Measurements from ENCODE around the gene THUMPD2.
"Not testable (repeated sequence)": the region's sequence is repeated elsewhere in the genome, so short reads cannot be mapped to it uniquely, and the experiment has no call there.

THUMPD2 gene

GRCh38 chr2:39762448-39762847 lies 16.6 kb downstream of the THUMPD2 start:
- no peak for FAIRE-seq

GRCh38 chr2:39757156-39757555 lies 21.9 kb downstream of the THUMPD2 start:
- FAIRE-seq (peak; percentile 4), DNase-seq (ENCODE audit: insufficient read length, low spot score) (no peak)

More at GRCh38 chr2:39762448-39762847, 16.6 kb downstream of the THUMPD2 start:
- no peak for DNase-seq (ENCODE audit: insufficient read length, low spot score)

- DNase-seq (ENCODE audit: insufficient read length, low spot score) (no peak), FAIRE-seq (no peak)
These were observed 23.6 kb downstream of the THUMPD2 start for GRCh38 chr2:39755466-39755865.

- FAIRE-seq, result no peak
- no peak for DNase-seq (ENCODE audit: insufficient read length, low spot score)
These were observed 35.7 kb downstream of the THUMPD2 start for GRCh38 chr2:39743269-39743776.

- DNase-seq (ENCODE audit: insufficient read length, low spot score) (no peak), FAIRE-seq (no peak)
These were observed 37.2 kb downstream of the THUMPD2 start for GRCh38 chr2:39741871-39742270.

GRCh38 chr2:39739386-39739785 lies 39.7 kb downstream of the THUMPD2 start:
- FAIRE-seq (peak; percentile 44), DNase-seq (ENCODE audit: insufficient read length, low spot score) (no peak)

GRCh38 chr2:39738936-39739335 lies 40.1 kb downstream of the THUMPD2 start:
- FAIRE-seq, result no peak
- DNase-seq (ENCODE audit: insufficient read length, low spot score), result no peak

- DNase-seq (ENCODE audit: insufficient read length, low spot score), result peak; percentile 71
- peak; percentile 92 for FAIRE-seq
These were observed 41.4 kb downstream of the THUMPD2 start for GRCh38 chr2:39737661-39738060.

GRCh38 chr2:39736640-39737039 lies 42.4 kb downstream of the THUMPD2 start:
- DNase-seq (ENCODE audit: insufficient read length, low spot score) (no peak), FAIRE-seq (no peak)

- FAIRE-seq (no peak), DNase-seq (ENCODE audit: insufficient read length, low spot score) (no peak)
These were observed 43.4 kb downstream of the THUMPD2 start for GRCh38 chr2:39735648-39736047.

GRCh38 chr2:39734445-39734844 lies 44.6 kb downstream of the THUMPD2 start:
- DNase-seq (ENCODE audit: insufficient read length, low spot score) (no peak), FAIRE-seq (no peak)

- FAIRE-seq (no peak), DNase-seq (ENCODE audit: insufficient read length, low spot score) (no peak)
These were observed 45.9 kb downstream of the THUMPD2 start for GRCh38 chr2:39733070-39733674.

- no peak for DNase-seq (ENCODE audit: insufficient read length, low spot score)
These were observed 46.6 kb downstream of the THUMPD2 start for GRCh38 chr2:39732482-39732881.

GRCh38 chr2:39731546-39731945 lies 47.5 kb downstream of the THUMPD2 start:
- no peak for DNase-seq (ENCODE audit: insufficient read length, low spot score)
- FAIRE-seq, result no peak

More at GRCh38 chr2:39732482-39732881, 46.6 kb downstream of the THUMPD2 start:
- FAIRE-seq, result no peak

GRCh38 chr2:39730685-39731302 lies 48.3 kb downstream of the THUMPD2 start:
- peak; percentile 32 for DNase-seq (ENCODE audit: insufficient read length, low spot score)
- no peak for FAIRE-seq

- DNase-seq (ENCODE audit: insufficient read length, low spot score), result no peak
- no peak for FAIRE-seq
These were observed 48.8 kb downstream of the THUMPD2 start for GRCh38 chr2:39730276-39730675.

GRCh38 chr2:39728941-39729351 lies 50.1 kb downstream of the THUMPD2 start:
- DNase-seq (ENCODE audit: insufficient read length, low spot score) (peak; percentile 42), FAIRE-seq (no peak)

- not testable (repeated sequence) for FAIRE-seq
These were observed 51.0 kb downstream of the THUMPD2 start for GRCh38 chr2:39728085-39728484.

GRCh38 chr2:39725401-39725800 lies 53.7 kb downstream of the THUMPD2 start:
- no peak for FAIRE-seq

More at GRCh38 chr2:39728085-39728484, 51.0 kb downstream of the THUMPD2 start:
- DNase-seq (ENCODE audit: insufficient read length, low spot score), result peak; percentile 43

GRCh38 chr2:39724828-39725144 lies 54.3 kb downstream of the THUMPD2 start:
- FAIRE-seq (no peak), DNase-seq (ENCODE audit: insufficient read length, low spot score) (no peak)

More at GRCh38 chr2:39725401-39725800, 53.7 kb downstream of the THUMPD2 start:
- no peak for DNase-seq (ENCODE audit: insufficient read length, low spot score)

GRCh38 chr2:39723946-39724827 lies 54.9 kb downstream of the THUMPD2 start:
- DNase-seq (ENCODE audit: insufficient read length, low spot score), result no peak
- FAIRE-seq, result no peak

All from HTR-8/SVneo (cell line).